Esophagus muscularis mucosa (tissue), 4 donors: ENCODE data around the gene GPX2. TPM values are rescaled to one million over a fixed set of nuclear protein-coding genes. Genes with fewer than 3 reads are reported as not detected.

Experiments
- DNase-seq: peaks from one replicate; pipeline ENCODE4 v3.0.0-alpha.2; 2017; ENCODE audit errors: extremely low spot score
- H3K27ac ChIP-seq, 4 donors: fragments of 200-600 bp; sonication (generic); replicated peaks in 1 of 4; 1 replicate in 3 of 4; 2 replicates in 1 of 4; pipeline ENCODE4 v1.5.1; 2016 to 2019; ENCODE audit warnings: mild to moderate bottlenecking in 1 of 4
- H3K27me3 ChIP-seq, 4 donors: fragments of 200-600 bp; sonication (generic); one replicate each; pipeline versions ENCODE4 v1.5.1 to v1.6.0; 2016 to 2019
- H3K36me3 ChIP-seq, 4 donors: fragments of 200-600 bp; sonication (generic); one replicate each; pipeline ENCODE4 v1.5.1; 2016 to 2019
- H3K4me1 ChIP-seq, 4 donors: fragments of 200-600 bp; sonication (generic); one replicate each; pipeline ENCODE4 v1.5.1; 2016 to 2019
- H3K4me3 ChIP-seq, 4 donors: fragments of 200-600 bp; sonication (generic); 1 replicate in 2 of 4; 2 replicates in 2 of 4; pipeline ENCODE4 v1.5.1; 2016 to 2019; ENCODE audit warnings: mild to moderate bottlenecking in 4 of 4, moderate library complexity in 1 of 4
- H3K9me3 ChIP-seq, 4 donors: fragments of 200-600 bp; sonication (generic); 1 replicate in 3 of 4; 2 replicates in 1 of 4; pipeline ENCODE4 v1.5.1; 2016 to 2019
- CTCF ChIP-seq, 3 experiments: fragments of 200-600 bp in 2 of 3; fragments of 450-650 bp in 1 of 3; sonication (generic) in 2 of 3; IDR thresholded peaks; one replicate each; pipeline ENCODE4 v1.5.1; 2017 to 2019; ENCODE audit warnings: antibody characterized with exemption in 3 of 3, mild to moderate bottlenecking in 2 of 3, moderate library complexity in 1 of 3
- EP300 ChIP-seq: sonication (generic); formaldehyde crosslinking; IDR thresholded peaks from one replicate; pipeline ENCODE4 v1.6.1; 2017; ENCODE audit warnings: antibody characterized with exemption
- POLR2A ChIP-seq: fragments of 450-650 bp; IDR thresholded peaks from one replicate; pipeline ENCODE4 v1.6.1; 2017; ENCODE audit warnings: antibody characterized with exemption, moderate library complexity, mild to moderate bottlenecking, low read depth
- POLR2AphosphoS5 ChIP-seq, 2 donors: sonication (generic); formaldehyde crosslinking; IDR thresholded peaks; one replicate each; pipeline ENCODE4 v1.6.1; 2017; ENCODE audit warnings: antibody characterized with exemption in 2 of 2
- whole genome bisulfite sequencing: methylation state at CpG from one replicate; pipeline ENCODE4 v1.1.5; 2018; 5-methylcytosine and 5-hydroxymethylcytosine counted together
- intact Hi-C: fragments of 100-400 bp; cut with DNase I; formaldehyde crosslinking; loops from one replicate; pipeline ENCODE4 v1.15.1; 2023
- total RNA-seq, 4 donors: library from RNA; depleted of rRNA; stranded (reverse); fragments of >200 nt; gene quantifications; one replicate each; pipeline versions ENCODE4 v1.1.0 to v1.2.1, GENCODE V29; 2016

The GPX2 gene
- total RNA-seq, 4 donors from 2014 or later: not detected

- Histone ChIP-seq H3K9me3 (no peaks in the 10 kb centered on the region), H3K27me3 (no peaks in the 10 kb centered on the region), H3K4me3 (no peak overlapping the region), H3K4me1 (peaks cover 24 to 40% (median 35%) of the 10 kb centered on the region in 4 donors), H3K27ac (peak overlapping the region in 2 of 4 donors; percentile 64 to 78), H3K36me3 (peaks cover 0 to 83% (median 63%) of the 10 kb centered on the region in 4 donors)
- DNase-seq: peak; percentile 47
- WGBS: 85% methylated on average over 7 of the region's 7 CpGs
- TF ChIP-seq CTCF (IDR thresholded peaks at IDR 0.05) (no peak), EP300 (no peak), POLR2AphosphoS5 (IDR thresholded peaks at IDR 0.05) (no peak), POLR2A (no peak)
- intact Hi-C loops: no loop called here
Observed at GRCh38 chr14:64928239-64929013, 14.1 kb downstream of the GPX2 start.

GRCh38 chr14:64927031-64927430 is 15.5 kb downstream of the GPX2 start:
- Histone ChIP-seq H3K27me3 (no peaks in the 10 kb centered on the region), H3K27ac (no peak overlapping the region), H3K36me3 (peaks cover 0 to 69% (median 51%) of the 10 kb centered on the region in 4 donors), H3K4me1 (peaks cover 24 to 37% (median 35%) of the 10 kb centered on the region in 4 donors), H3K9me3 (no peaks in the 10 kb centered on the region), H3K4me3 (no peak overlapping the region)
- intact Hi-C loops: no loop called here
- TF ChIP-seq CTCF (IDR thresholded peaks at IDR 0.05) (no peak), POLR2AphosphoS5 (IDR thresholded peaks at IDR 0.05) (no peak), EP300 (no peak), POLR2A (no peak)
- 86% methylated on average over 3 of the region's 3 CpGs for WGBS
- DNase-seq: no peak

GRCh38 chr14:64926398-64926995 is 16.0 kb downstream of the GPX2 start:
- no peaks in the 10 kb centered on the region for H3K9me3 ChIP-seq
- peaks cover 24 to 33% (median 33%) of the 10 kb centered on the region in 4 donors for H3K4me1 ChIP-seq
- H3K27ac ChIP-seq: no peak overlapping the region
- intact Hi-C loops: no loop called here
- DNase-seq: no peak
- 73% methylated on average over 3 of the region's 4 CpGs for WGBS
- no peak overlapping the region for H3K4me3 ChIP-seq
- no peaks in the 10 kb centered on the region for H3K27me3 ChIP-seq
- TF ChIP-seq POLR2AphosphoS5 (IDR thresholded peaks at IDR 0.05) (no peak), POLR2A (no peak), EP300 (no peak), CTCF (IDR thresholded peaks at IDR 0.05) (no peak)
- peaks cover 0 to 64% (median 49%) of the 10 kb centered on the region in 4 donors for H3K36me3 ChIP-seq

GRCh38 chr14:64923015-64923414 is 19.5 kb downstream of the GPX2 start:
- H3K4me3 ChIP-seq: no peak overlapping the region
- intact Hi-C loops: no loop called here
- TF ChIP-seq POLR2AphosphoS5 (IDR thresholded peaks at IDR 0.05) (no peak), CTCF (IDR thresholded peaks at IDR 0.05) (no peak), POLR2A (no peak)
- DNase-seq: no peak
- H3K27me3 ChIP-seq: no peaks in the 10 kb centered on the region
- no peak overlapping the region for H3K27ac ChIP-seq
- no peaks in the 10 kb centered on the region for H3K9me3 ChIP-seq
- 92% methylated on average over 3 of the region's 3 CpGs for WGBS
- peaks cover 14 to 21% (median 18%) of the 10 kb centered on the region in 4 donors for H3K4me1 ChIP-seq
- H3K36me3 ChIP-seq: peaks cover 0 to 40% (median 33%) of the 10 kb centered on the region in 4 donors
